GM12878 (cell line): Measurements from ENCODE around the gene NFAM1. TPM values are rescaled to one million over a fixed set of nuclear protein-coding genes. Genes with fewer than 3 reads are reported as not detected.

ENCODE experiments used
- ATAC-seq: fragments of 200-7000 bp; cut with Tn5 transposase; 3 replicates; pipeline ENCODE4 v1.9.1; 2020; ENCODE audit warnings: mild to moderate bottlenecking, moderate library complexity
- BruUV-seq: library from RNA; stranded (reverse); fragments of 400-500 nt; replicated peaks from 2 replicates; lab custom pipeline; 2021; lab: Mats Ljungman, UMichigan
- CTCF ChIA-PET: fragments of 300-600 bp; sonication (Branson Sonifier 250); formaldehyde crosslinking; extraction: SDS; loops from one replicate; lab custom pipeline; 2021; ENCODE audit warnings: inconsistent platforms; lab: Yijun Ruan, JAX
- POLR2A ChIA-PET: fragments of 350-600 bp; formaldehyde crosslinking; extraction: SDS; loops from one replicate; lab custom pipeline; 2021; ENCODE audit warnings: inconsistent platforms; lab: Charles Lee
- RAD21 ChIA-PET: fragments of 300-600 bp; sonication (Branson Sonifier 250); formaldehyde crosslinking; loops from one replicate; lab custom pipeline; 2023; ENCODE audit warnings: antibody characterized with exemption; ENCODE audit not compliant: unreplicated experiment; lab: Charles Lee
- SMC1A ChIA-PET: fragments of 300-600 bp; sonication (Branson Sonifier 250); formaldehyde crosslinking; loops from one replicate; lab custom pipeline; 2023; ENCODE audit not compliant: unreplicated experiment, uncharacterized antibody; lab: Charles Lee
- DNase-seq: peaks from one replicate; pipeline ENCODE4 v3.0.0-alpha.2; 2011; ENCODE audit warnings: low read depth, low spot score
- FAIRE-seq: peaks from 3 replicates; lab custom pipeline; 2011; peaks lifted over from hg19 to GRCh38; lab: Jason Lieb, UNC
- H2AFZ ChIP-seq: 2 replicates; pipeline ENCODE4 v1.6.0; 2011; ENCODE audit warnings: low read depth, low read length, control low read depth; ENCODE audit not compliant: control insufficient read depth
- H3K27ac ChIP-seq: 2 replicates; pipeline ENCODE4 v1.5.1; 2011; ENCODE audit warnings: control low read depth; ENCODE audit not compliant: control insufficient read depth, insufficient read depth
- H3K27me3 ChIP-seq, 2 experiments: replicated peaks in 1 of 2; 2 replicates each; pipeline versions ENCODE4 v1.6.0 to v1.6.1; 2011; ENCODE audit warnings: low read length in 1 of 2; ENCODE audit not compliant: control insufficient read depth in 2 of 2, insufficient read depth in 2 of 2
- H3K36me3 ChIP-seq, 2 experiments: 2 replicates each; pipeline ENCODE4 v1.5.1; 2011; ENCODE audit warnings: low read length in 1 of 2; ENCODE audit not compliant: control insufficient read depth in 2 of 2, insufficient read depth in 2 of 2
- H3K4me1 ChIP-seq: 2 replicates; pipeline ENCODE4 v1.6.1; 2011; ENCODE audit warnings: mild to moderate bottlenecking, low read length, moderate library complexity, mixed read lengths; ENCODE audit not compliant: control insufficient read depth, insufficient read depth
- H3K4me2 ChIP-seq: 2 replicates; pipeline ENCODE4 v1.6.0; 2011; ENCODE audit warnings: control low read depth; ENCODE audit not compliant: control insufficient read depth, insufficient read depth
- H3K4me3 ChIP-seq: fragments of 200-600 bp; sonication (generic); 2 replicates; pipeline ENCODE4 v1.5.1; 2016
- H3K79me2 ChIP-seq: 2 replicates; pipeline ENCODE4 v1.6.0; 2011; ENCODE audit warnings: low read length; ENCODE audit not compliant: control insufficient read depth, insufficient read depth
- H3K9ac ChIP-seq: 2 replicates; pipeline ENCODE4 v1.8.0; 2011; ENCODE audit warnings: low read length, control low read depth, mixed read lengths; ENCODE audit not compliant: control insufficient read depth, insufficient read depth
- H3K9me3 ChIP-seq: replicated peaks from 3 replicates; pipeline ENCODE4 v1.5.1; 2011; ENCODE audit warnings: mild to moderate bottlenecking, low read length; ENCODE audit not compliant: control insufficient read depth, insufficient read depth
- H4K20me1 ChIP-seq: 2 replicates; pipeline ENCODE4 v1.6.0; 2011; ENCODE audit not compliant: control insufficient read depth, insufficient read depth
- ASH2L ChIP-seq: fragments of 300-600, 200-600 bp; sonication (generic); IDR thresholded peaks from 2 replicates; pipeline ENCODE4 v1.6.1; 2017; ENCODE audit warnings: low read depth, mild to moderate bottlenecking, borderline replicate concordance
- CREM ChIP-seq: IDR thresholded peaks from 2 replicates; pipeline ENCODE4 v1.6.1; 2014; ENCODE audit warnings: antibody characterized with exemption, low read depth
- ETV6 ChIP-seq, 2 experiments: fragments of 450-650 bp in 1 of 2; IDR thresholded peaks in 1 of 2; conservative IDR thresholded peaks in 1 of 2; 2 replicates each; pipeline ENCODE4 v1.6.1; 2014; ENCODE audit warnings: antibody characterized with exemption in 1 of 2, borderline replicate concordance in 1 of 2, low read depth in 1 of 2, mild to moderate bottlenecking in 1 of 2, moderate library complexity in 1 of 2
- STAT1 ChIP-seq: fragments of 450-650 bp; conservative IDR thresholded peaks from 2 replicates; pipeline ENCODE4 v1.6.1; 2014; ENCODE audit warnings: antibody characterized with exemption, mild to moderate bottlenecking
- WGBS: methylation state at CpG from one replicate; pipeline ENCODE4 v1.1.6; 2016; ENCODE audit warnings: low lambda C conversion rate; ENCODE audit not compliant: insufficient replicate concordance, insufficient coverage; ENCODE audit errors: missing lambda C conversion rate; 5-methylcytosine and 5-hydroxymethylcytosine counted together
- in situ Hi-C: fragments of 300-500 bp; cut with MboI; formaldehyde crosslinking; loops from 9 replicates; pipeline ENCODE4 v1.14.3; 2018; ENCODE audit warnings: mixed read lengths
- intact Hi-C: fragments of 100-400 bp; cut with micrococcal nuclease; formaldehyde crosslinking; loops from one replicate; pipeline ENCODE4 v1.14.2; 2022; ENCODE audit not compliant: unreplicated experiment
- polyA plus RNA-seq, 11 experiments: library from polyadenylated mRNA; depleted of rRNA in 4 of 11; unstranded in 6 of 11; stranded (reverse) in 5 of 11; fragments of >200 nt; fragmentation: Nextera tagmentation in 4 of 11; fragmentation: Illumina TruSeq in 1 of 11; extraction: Ambion mirVana in 4 of 11; extraction: Trizol in 1 of 11; gene quantifications; 1 replicate in 1 of 11; 2 replicates in 10 of 11; pipeline versions ENCODE4 v1.2.1 to v1.2.3, GENCODE V29; 2011 to 2016; ENCODE audit warnings: inconsistent platforms in 2 of 11, missing spikeins in 2 of 11, low read depth in 1 of 11
- total RNA-seq, 4 experiments: library from RNA; depleted of rRNA in 3 of 4; stranded (reverse); fragments of >200 nt in 3 of 4; fragmentation: Illumina TruSeq in 1 of 4; extraction: Trizol in 1 of 4; gene quantifications; 2 replicates each; pipeline versions ENCODE4 v1.2.1 to v1.2.3, GENCODE V29; 2013 to 2021
- TF ChIP-seq, protein P1 (sequence below): fragments of 450-650 bp; IDR thresholded peaks from 2 replicates; pipeline ENCODE4 v1.6.1; 2016; ENCODE audit warnings: mild to moderate bottlenecking
- TF ChIP-seq, protein P2 (sequence below): fragments of 150-350 bp; IDR thresholded peaks from 2 replicates; pipeline ENCODE4 v1.6.1; 2014; ENCODE audit warnings: mild to moderate bottlenecking, low read depth, low read length

NFAM1 gene
- total and polyA plus RNA-seq, 10 of the 15 experiments (the other 5 are each of a cell fraction or from before 2014, with no cell fraction given) = 0.13 to 1.3 (median 0.24) TPM; not detected in 3

DNA sequence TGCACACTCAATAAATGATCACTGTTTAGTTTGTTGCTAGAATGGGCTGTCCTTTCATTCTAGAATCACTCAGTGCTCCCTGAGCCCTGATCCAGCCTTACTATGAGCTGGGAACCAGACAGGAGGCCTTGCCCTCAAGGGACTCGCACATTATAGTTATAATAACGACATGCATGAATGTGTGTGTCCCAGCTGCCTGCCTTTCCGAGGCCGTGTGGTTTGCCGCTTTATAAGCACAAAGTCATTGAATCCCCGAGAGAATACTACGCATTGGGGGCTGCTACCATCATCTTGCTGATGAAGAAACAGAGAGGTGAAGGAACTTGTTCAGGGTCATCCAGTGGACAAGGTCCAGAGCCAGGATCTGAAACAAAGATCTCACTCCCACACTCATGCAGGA is 75.7 kb downstream of the NFAM1 start (continued):
- TF ChIP-seq CREM = no peak

DNA sequence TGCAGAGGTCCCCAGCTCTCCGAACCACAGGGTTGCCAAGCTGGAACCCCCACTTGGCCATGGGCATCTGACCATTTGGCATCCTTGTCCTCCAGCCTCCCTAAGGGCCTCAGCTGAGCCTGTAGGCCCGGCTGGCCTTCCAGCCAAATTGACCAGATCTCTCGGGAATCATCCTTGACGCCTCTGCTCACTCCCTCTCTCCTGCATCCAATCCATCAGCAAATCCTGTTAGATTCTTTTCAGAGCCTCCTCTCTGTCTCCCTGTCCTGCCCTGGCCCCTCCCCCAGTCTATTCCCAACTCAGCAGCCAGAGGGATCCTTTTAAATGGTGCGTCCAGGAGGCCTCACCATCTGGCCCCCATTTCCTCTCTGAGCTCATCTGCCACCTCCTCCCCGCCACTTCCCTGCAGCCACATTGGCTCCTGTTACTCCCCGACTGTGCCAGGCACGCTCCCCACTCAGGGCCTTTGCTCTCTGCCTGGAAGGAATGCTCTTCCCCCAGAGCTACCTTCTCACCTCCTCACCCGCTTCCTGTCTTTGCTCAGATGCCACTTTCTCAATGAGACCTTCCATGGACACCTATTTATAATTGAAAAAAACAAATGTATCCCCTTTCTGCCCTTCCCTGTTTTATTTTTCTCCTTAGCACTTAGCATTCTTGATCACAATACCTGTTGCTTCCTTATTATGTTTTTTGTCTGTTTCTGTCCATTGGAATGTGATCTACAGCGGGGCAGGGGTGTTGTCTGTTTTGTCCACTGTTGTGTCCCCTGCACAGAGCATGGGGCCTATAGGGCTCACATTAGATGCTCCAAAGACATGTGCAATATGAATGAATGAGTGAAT is 78.1 kb downstream of the NFAM1 start:
- SMC1A ChIA-PET = no interaction called here
- Histone ChIP-seq H4K20me1 (no peaks in the 10 kb centered on the region), H3K4me3 (no peak overlapping the region), H3K4me2 (no peak overlapping the region), H3K27ac (no peak overlapping the region), H3K36me3 (no peaks in the 10 kb centered on the region), H2AFZ (no peak overlapping the region), H3K27me3 (no peaks in the 10 kb centered on the region; a peak in 1 of 4 replicates), H3K79me2 (no peaks in the 10 kb centered on the region), H3K9ac (no peak overlapping the region), H3K4me1 (peaks cover 7% of the 10 kb centered on the region), H3K9me3 (no peaks in the 10 kb centered on the region)
- 35% methylated on average over 10 of the region's 10 CpGs for WGBS
- CTCF ChIA-PET = no interaction called here
- POLR2A ChIA-PET = no interaction called here
- FAIRE-seq (no peak), DNase-seq (no peak), ATAC-seq (no peak)
- no TSS peak for BruUV-seq
- RAD21 ChIA-PET = no interaction called here
- TF ChIP-seq, protein P1, sequence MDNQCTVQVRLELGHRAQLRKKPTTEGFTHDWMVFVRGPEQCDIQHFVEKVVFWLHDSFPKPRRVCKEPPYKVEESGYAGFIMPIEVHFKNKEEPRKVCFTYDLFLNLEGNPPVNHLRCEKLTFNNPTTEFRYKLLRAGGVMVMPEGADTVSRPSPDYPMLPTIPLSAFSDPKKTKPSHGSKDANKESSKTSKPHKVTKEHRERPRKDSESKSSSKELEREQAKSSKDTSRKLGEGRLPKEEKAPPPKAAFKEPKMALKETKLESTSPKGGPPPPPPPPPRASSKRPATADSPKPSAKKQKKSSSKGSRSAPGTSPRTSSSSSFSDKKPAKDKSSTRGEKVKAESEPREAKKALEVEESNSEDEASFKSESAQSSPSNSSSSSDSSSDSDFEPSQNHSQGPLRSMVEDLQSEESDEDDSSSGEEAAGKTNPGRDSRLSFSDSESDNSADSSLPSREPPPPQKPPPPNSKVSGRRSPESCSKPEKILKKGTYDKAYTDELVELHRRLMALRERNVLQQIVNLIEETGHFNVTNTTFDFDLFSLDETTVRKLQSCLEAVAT = no peak
- TF ChIP-seq ASH2L = no peak
- TF ChIP-seq STAT1 = no peak
- TF ChIP-seq, protein P2, sequence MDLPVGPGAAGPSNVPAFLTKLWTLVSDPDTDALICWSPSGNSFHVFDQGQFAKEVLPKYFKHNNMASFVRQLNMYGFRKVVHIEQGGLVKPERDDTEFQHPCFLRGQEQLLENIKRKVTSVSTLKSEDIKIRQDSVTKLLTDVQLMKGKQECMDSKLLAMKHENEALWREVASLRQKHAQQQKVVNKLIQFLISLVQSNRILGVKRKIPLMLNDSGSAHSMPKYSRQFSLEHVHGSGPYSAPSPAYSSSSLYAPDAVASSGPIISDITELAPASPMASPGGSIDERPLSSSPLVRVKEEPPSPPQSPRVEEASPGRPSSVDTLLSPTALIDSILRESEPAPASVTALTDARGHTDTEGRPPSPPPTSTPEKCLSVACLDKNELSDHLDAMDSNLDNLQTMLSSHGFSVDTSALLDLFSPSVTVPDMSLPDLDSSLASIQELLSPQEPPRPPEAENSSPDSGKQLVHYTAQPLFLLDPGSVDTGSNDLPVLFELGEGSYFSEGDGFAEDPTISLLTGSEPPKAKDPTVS = no peak
- TF ChIP-seq ETV6 (conservative IDR thresholded peaks at IDR 0.05 in 1 of 2, IDR thresholded peaks at IDR 0.05 in 1 of 2; ENCODE audit: borderline replicate concordance in 1 of 2, low read depth in 1 of 2) = no peak
- in situ Hi-C loops (no loop called here), intact Hi-C loops (no loop called here)
